Nephron progenitor cell (in vitro differentiated cells): ENCODE data around the gene LRRC23.
A peak's percentile ranks its signal among the peaks of the same experiment; 100 is the strongest.

ENCODE experiments used
- DNase-seq: peaks from one replicate; pipeline ENCODE4 v3.0.0; 2021
- H3K27ac Mint-ChIP-seq: 2 replicates; pipeline ENCODE4 v1.8.0; 2021; ENCODE audit warnings: mild to moderate bottlenecking, moderate library complexity, mixed read lengths
- H3K27me3 Mint-ChIP-seq: 2 replicates; pipeline ENCODE4 v1.8.0; 2021; ENCODE audit warnings: mild to moderate bottlenecking, low read depth, mixed read lengths; ENCODE audit not compliant: poor library complexity
- H3K36me3 Mint-ChIP-seq: 2 replicates; pipeline ENCODE4 v1.8.0; 2021; ENCODE audit warnings: low read depth, mixed read lengths
- H3K4me1 Mint-ChIP-seq: 2 replicates; pipeline ENCODE4 v1.8.0; 2021; ENCODE audit warnings: mixed read lengths
- H3K4me3 Mint-ChIP-seq: 2 replicates; pipeline ENCODE4 v1.8.0; 2021; ENCODE audit warnings: mild to moderate bottlenecking, moderate library complexity, mixed read lengths
- H3K9me3 Mint-ChIP-seq: 2 replicates; pipeline ENCODE4 v1.8.0; 2021; ENCODE audit warnings: mild to moderate bottlenecking, moderate library complexity, mixed read lengths
- TF ChIP-seq, protein P1 (sequence below): fragments of 200-600 bp; sonication (generic); IDR thresholded peaks from 2 replicates; pipeline ENCODE4 v1.5.0; 2021; ENCODE audit warnings: antibody characterized with exemption

Gene LRRC23

DNA sequence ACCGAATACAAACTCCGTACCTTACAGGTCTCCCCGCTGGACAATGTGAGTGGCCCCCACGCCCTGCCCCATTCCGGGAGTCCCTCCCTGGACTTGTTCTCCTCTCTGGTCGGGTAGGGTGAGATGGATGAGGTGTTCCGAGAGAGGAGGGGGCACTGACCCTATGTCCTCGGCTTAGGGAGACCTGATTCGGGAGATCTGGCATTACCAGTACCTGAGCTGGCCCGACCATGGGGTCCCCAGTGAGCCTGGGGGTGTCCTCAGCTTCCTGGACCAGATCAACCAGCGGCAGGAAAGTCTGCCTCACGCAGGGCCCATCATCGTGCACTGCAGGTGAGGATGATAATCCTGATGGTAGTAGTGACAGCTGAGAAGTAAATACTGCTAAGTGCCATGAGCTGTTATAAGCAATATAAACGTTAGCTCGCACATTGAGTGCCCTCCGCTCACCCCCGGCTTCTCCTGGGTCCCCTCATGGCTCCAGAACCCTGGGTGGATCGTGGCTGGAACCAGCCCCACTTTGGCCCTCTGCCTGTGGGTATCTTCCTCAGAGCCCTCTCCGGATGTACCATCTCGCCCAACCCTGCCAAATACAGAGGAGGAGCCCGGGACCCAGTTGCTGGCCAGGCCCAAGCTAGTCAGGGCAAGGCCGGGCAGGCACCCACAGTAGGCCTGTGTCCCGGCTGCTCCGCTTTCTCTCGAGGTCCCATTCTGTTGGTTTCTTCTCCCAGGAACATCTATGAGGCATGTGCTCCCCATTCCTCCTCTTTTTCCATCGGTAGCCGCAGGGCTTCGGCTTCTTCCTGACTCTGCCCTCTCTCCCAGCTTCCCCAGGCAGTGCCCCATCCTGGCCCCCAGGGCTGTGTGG, 53.4 kb downstream of the LRRC23 start:
- H3K9me3 Mint-ChIP-seq = no peaks in the 10 kb centered on the region
- TF ChIP-seq, protein P1, sequence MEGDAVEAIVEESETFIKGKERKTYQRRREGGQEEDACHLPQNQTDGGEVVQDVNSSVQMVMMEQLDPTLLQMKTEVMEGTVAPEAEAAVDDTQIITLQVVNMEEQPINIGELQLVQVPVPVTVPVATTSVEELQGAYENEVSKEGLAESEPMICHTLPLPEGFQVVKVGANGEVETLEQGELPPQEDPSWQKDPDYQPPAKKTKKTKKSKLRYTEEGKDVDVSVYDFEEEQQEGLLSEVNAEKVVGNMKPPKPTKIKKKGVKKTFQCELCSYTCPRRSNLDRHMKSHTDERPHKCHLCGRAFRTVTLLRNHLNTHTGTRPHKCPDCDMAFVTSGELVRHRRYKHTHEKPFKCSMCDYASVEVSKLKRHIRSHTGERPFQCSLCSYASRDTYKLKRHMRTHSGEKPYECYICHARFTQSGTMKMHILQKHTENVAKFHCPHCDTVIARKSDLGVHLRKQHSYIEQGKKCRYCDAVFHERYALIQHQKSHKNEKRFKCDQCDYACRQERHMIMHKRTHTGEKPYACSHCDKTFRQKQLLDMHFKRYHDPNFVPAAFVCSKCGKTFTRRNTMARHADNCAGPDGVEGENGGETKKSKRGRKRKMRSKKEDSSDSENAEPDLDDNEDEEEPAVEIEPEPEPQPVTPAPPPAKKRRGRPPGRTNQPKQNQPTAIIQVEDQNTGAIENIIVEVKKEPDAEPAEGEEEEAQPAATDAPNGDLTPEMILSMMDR = no peak
- peaks cover 2% of the 10 kb centered on the region for H3K27me3 Mint-ChIP-seq
- H3K36me3 Mint-ChIP-seq = no peaks in the 10 kb centered on the region
- peak overlapping the region; percentile 13 for H3K27ac Mint-ChIP-seq
- H3K4me3 Mint-ChIP-seq = no peak overlapping the region
- peaks cover 71% of the 10 kb centered on the region for H3K4me1 Mint-ChIP-seq
- no peak for DNase-seq

DNA sequence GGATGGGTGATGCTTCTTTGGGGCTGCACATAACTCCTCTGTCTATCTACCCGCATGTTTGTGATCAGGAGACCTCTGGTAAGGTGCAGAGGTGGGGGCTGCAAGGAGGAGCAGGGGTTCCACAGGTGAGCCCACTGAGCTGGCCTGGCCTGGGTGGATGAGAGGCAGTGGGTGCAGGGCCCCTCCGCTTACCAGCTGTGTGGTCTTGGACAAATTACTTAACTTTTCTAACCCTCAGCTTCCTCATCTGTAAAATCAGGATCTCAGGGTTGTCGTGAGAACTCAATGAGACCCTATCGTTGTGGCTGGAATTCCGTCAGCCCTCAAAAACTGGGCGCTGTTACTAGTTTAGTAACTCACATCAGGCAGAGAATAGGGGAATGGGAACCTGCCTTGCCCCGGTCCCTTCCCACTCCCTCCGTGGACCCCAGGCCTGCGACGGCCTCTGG, 54.0 kb downstream of the LRRC23 start:
- H3K36me3 Mint-ChIP-seq = no peaks in the 10 kb centered on the region
- DNase-seq = no peak
- TF ChIP-seq, protein P1 = no peak
- H3K4me1 Mint-ChIP-seq = peaks cover 65% of the 10 kb centered on the region
- no peak overlapping the region for H3K4me3 Mint-ChIP-seq
- H3K27ac Mint-ChIP-seq = peak overlapping the region; percentile 13
- no peaks in the 10 kb centered on the region for H3K9me3 Mint-ChIP-seq
- peaks cover 2% of the 10 kb centered on the region for H3K27me3 Mint-ChIP-seq

DNA sequence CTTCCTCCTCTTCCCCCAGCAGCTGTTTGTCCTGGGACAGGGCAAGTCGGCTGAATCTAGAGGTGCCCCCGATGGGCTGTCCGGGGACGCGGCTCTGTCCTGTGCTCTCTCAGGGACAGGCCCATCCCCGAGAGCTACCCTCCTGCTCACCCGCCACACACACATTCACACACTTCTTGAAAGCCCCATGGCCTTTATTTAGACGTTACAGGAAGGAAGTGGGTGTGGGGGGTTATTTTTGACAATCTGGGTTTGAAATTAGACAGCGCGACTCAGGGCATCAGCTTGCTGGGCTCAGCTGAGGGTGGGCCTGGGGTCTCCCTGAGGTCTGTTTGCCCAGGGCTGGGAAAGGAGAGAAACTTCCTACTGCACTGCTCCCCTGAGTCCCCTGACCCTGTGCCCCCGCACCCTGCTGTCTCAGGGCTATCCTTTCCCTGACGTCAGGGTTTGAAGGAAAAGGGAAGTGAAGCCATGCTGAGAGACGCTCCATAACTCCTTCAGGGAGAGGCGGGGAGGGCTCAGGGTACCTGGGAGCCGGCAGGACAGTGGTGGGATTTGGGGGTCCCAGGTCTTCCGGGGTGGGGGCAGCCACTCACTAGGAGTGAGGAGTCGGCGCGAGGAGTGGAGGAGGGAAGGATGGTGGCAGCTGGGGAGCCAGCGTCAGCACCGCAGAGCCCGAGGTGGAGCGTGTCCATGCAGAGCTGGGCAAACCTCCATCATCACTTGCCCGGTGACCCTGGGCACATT, 54.6 kb downstream of the LRRC23 start:
- DNase-seq = no peak
- Mint-ChIP-seq H3K4me1 (peaks cover 59% of the 10 kb centered on the region), H3K27ac (peak overlapping the region; percentile 96), H3K36me3 (no peaks in the 10 kb centered on the region), H3K4me3 (no peak overlapping the region), H3K9me3 (no peaks in the 10 kb centered on the region), H3K27me3 (peaks cover 2% of the 10 kb centered on the region)
- TF ChIP-seq, protein P1 = no peak

DNA sequence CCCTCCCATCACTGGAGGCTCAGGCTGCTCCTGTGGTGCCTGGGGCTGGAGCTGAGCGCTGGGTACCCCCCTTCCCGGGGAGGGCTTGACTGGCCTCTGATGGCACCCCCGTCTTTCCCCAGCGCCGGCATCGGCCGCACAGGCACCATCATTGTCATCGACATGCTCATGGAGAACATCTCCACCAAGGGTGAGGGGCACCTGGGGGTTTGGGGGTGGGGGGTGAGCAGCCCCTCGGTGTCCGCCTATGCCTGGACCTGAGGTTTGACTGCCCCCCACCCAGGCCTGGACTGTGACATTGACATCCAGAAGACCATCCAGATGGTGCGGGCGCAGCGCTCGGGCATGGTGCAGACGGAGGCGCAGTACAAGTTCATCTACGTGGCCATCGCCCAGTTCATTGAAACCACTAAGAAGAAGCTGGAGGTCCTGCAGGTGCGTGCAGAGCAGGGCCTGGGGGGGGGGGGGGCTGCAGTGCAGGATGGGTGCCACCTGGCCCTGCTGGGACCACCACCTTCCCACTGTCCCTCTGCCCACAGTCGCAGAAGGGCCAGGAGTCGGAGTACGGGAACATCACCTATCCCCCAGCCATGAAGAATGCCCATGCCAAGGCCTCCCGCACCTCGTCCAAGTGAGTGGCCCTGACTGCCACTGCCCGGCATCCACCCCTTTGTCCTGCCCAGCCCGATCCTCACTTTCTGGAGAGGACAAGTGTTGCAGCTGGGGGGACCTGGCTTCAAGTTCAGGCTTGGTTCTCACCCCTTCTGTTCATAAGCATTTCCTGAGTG, 55.4 kb downstream of the LRRC23 start:
- Mint-ChIP-seq H3K27me3 (peaks cover 2% of the 10 kb centered on the region), H3K4me1 (peaks cover 60% of the 10 kb centered on the region), H3K9me3 (no peaks in the 10 kb centered on the region), H3K27ac (no peak overlapping the region), H3K4me3 (no peak overlapping the region), H3K36me3 (no peaks in the 10 kb centered on the region)
- no peak for DNase-seq
- TF ChIP-seq, protein P1 = no peak

DNA sequence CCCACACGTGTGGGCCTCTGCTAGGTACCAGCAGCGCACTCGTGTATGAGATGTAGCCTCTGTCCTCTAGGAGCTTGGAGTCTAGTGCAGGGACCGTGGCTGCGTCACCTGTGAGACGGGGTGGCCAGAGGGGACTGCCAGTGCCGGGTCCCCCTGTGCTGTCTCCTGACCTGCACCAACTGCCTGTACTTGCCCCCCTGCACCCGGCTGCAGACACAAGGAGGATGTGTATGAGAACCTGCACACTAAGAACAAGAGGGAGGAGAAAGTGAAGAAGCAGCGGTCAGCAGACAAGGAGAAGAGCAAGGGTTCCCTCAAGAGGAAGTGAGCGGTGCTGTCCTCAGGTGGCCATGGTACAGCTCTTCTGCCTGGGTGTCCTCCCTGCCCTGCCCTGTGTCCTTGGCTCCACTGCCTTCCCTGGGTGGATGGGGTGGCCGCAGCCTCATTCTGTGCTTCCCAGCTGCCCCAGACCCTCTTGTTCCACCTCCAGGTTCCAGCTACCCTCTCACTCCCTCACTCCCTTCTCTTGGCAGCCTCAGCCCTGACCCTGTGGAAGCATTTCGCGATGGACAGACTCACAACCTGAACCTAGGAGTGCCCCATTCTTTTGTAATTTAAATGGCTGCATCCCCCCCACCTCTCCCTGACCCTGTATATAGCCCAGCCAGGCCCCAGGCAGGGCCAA, 56.1 kb downstream of the LRRC23 start:
- H3K36me3 Mint-ChIP-seq = peaks cover 7% of the 10 kb centered on the region
- TF ChIP-seq, protein P1 = no peak
- peaks cover 2% of the 10 kb centered on the region for H3K27me3 Mint-ChIP-seq
- peak overlapping the region; percentile 66 for H3K27ac Mint-ChIP-seq
- no peak overlapping the region for H3K4me3 Mint-ChIP-seq
- H3K4me1 Mint-ChIP-seq = peaks cover 65% of the 10 kb centered on the region
- DNase-seq = no peak
- no peaks in the 10 kb centered on the region for H3K9me3 Mint-ChIP-seq
